ENCODE measurements around the gene ENKD1. TPM values are rescaled to one million over a fixed set of nuclear protein-coding genes. Genes with fewer than 3 reads are reported as not detected.

The ENKD1 gene
- total and polyA plus RNA-seq, 2 of the 4 experiments (the other 2 are of a cell fraction), result 2.9 to 6.3 TPM

GRCh38 chr16:67703626-67704025 lies 37.1 kb upstream of the ENKD1 start:
- intact Hi-C loops (cut with micrococcal nuclease) (no loop called here), in situ Hi-C loops (cut with MboI; ENCODE audit: low sequenced_read_pairs) (no loop called here), dilution Hi-C loops (cut with HindIII; ENCODE audit: low sequenced_read_pairs, unreplicated experiment) (no loop called here)
- H3K18ac ChIP-seq (ENCODE audit: low read depth, low read length), result no peak overlapping the region
- H3K23ac ChIP-seq (ENCODE audit: low read depth, low read length), result no peak overlapping the region
- H2BK15ac ChIP-seq (ENCODE audit: low read depth, low read length), result no peak overlapping the region
- peaks cover 23% of the 10 kb centered on the region; the same call in 1 of the 2 replicates for H4K20me1 ChIP-seq (ENCODE audit: insufficient read depth, low read length)
- H3K27ac ChIP-seq (ENCODE audit: insufficient read depth, low read length), result no peak overlapping the region
- H2AK9ac ChIP-seq (replicated peaks; ENCODE audit: low read depth, low read length, poor library complexity), result no peak overlapping the region
- no peak overlapping the region for H4K8ac ChIP-seq (ENCODE audit: low read depth in 2 of 2, low read length in 2 of 2)
- H3K9me3 ChIP-seq (ENCODE audit: control insufficient read depth, insufficient read depth, low read length), result no peaks in the 10 kb centered on the region
- TF ChIP-seq MXI1 (IDR thresholded peaks at IDR 0.05; ENCODE audit: borderline replicate concordance, low read depth, low read length) (no peak), NFE2L2 (IDR thresholded peaks at IDR 0.05; ENCODE audit: low read depth, low read length) (no peak), POLR2A (IDR thresholded peaks at IDR 0.05; ENCODE audit: low read depth, low read length) (no peak), CTCF (conservative IDR thresholded peaks at IDR 0.05; ENCODE audit: low read depth, low read length) (no peak), CEBPB (IDR thresholded peaks at IDR 0.05; ENCODE audit: low read depth, low read length) (no peak), CHD1 (IDR thresholded peaks at IDR 0.05; ENCODE audit: low read depth, low read length) (no peak), MAZ (IDR thresholded peaks at IDR 0.05; ENCODE audit: borderline replicate concordance, low read depth, low read length) (no peak), FOS (IDR thresholded peaks at IDR 0.05; ENCODE audit: low read depth, low read length) (no peak), SMC3 (IDR thresholded peaks at IDR 0.05; ENCODE audit: low read depth, low read length) (no peak), RAD21 (IDR thresholded peaks at IDR 0.05; ENCODE audit: low read length) (no peak)
- POLR2A ChIA-PET (ENCODE audit: unreplicated experiment), result no interaction called here
- no peaks in the 10 kb centered on the region for H3K36me3 ChIP-seq (ENCODE audit: control insufficient read depth, insufficient read depth, low read length)
- no peak overlapping the region for H3K4ac ChIP-seq (ENCODE audit: low read depth, low read length)
- H3K27me3 ChIP-seq (ENCODE audit: control insufficient read depth, insufficient read depth, low read length), result no peaks in the 10 kb centered on the region
- no peak overlapping the region for H4K91ac ChIP-seq (ENCODE audit: insufficient read depth, low read depth, low read length)
- ATAC-seq (ENCODE audit: low read depth) (no peak), DNase-seq (no peak)
- no peak overlapping the region for H2BK5ac ChIP-seq (ENCODE audit: low read depth, low read length, poor library complexity, severe bottlenecking)
- CTCF ChIA-PET, result no interaction called here
- no peak overlapping the region for H3K9ac ChIP-seq (ENCODE audit: low read depth, low read length)
- H3K4me3 ChIP-seq (ENCODE audit: insufficient read depth, low read depth, low read length), result no peak overlapping the region
- peaks cover 4% of the 10 kb centered on the region; the same call in 1 of the 2 replicates for H3K4me1 ChIP-seq (ENCODE audit: control insufficient read depth, insufficient read depth, low read length)
- no peak overlapping the region for H2BK120ac ChIP-seq (ENCODE audit: low read depth, low read length)
- no TSS peak for BruUV-seq (replicated peaks)
- H2AK5ac ChIP-seq (ENCODE audit: low read depth, low read length), result no peak overlapping the region
- no CpG with 5 or more reads among the region's 2 CpGs for WGBS, 2 experiments (ENCODE audit: extremely low coverage in 2 of 2, insufficient read length in 1 of 2)
- peaks cover 4 to 46% of the 10 kb centered on the region in 2 experiments for H3K79me1 ChIP-seq (ENCODE audit: low read depth in 1 of 2, low read length in 2 of 2)
- H3K9me1 ChIP-seq (ENCODE audit: insufficient read depth, low read length), result peaks cover 4% of the 10 kb centered on the region
- no peak overlapping the region for H3K14ac ChIP-seq (replicated peaks; ENCODE audit: low read depth, low read length)
- no peak overlapping the region for H4K5ac ChIP-seq (ENCODE audit: low read depth, low read length)
- no peak overlapping the region for H3K4me2 ChIP-seq (ENCODE audit: low read depth, low read length)
- H2BK20ac ChIP-seq (ENCODE audit: low read depth, low read length), result no peak overlapping the region
- H2AFZ ChIP-seq (replicated peaks; ENCODE audit: low read length, poor library complexity), result no peak overlapping the region
- H3K56ac ChIP-seq (ENCODE audit: extremely low read depth, insufficient read depth, low read length), result no peak overlapping the region
